ENCODE data around the gene MCEMP1. TPM values are rescaled to one million over a fixed set of nuclear protein-coding genes. Genes with fewer than 3 reads are reported as not detected.

Gene MCEMP1
- total and polyA plus RNA-seq, 2 of the 13 experiments (the other 11 are each of a cell fraction or from before 2014, with no cell fraction given) = not detected

DNA sequence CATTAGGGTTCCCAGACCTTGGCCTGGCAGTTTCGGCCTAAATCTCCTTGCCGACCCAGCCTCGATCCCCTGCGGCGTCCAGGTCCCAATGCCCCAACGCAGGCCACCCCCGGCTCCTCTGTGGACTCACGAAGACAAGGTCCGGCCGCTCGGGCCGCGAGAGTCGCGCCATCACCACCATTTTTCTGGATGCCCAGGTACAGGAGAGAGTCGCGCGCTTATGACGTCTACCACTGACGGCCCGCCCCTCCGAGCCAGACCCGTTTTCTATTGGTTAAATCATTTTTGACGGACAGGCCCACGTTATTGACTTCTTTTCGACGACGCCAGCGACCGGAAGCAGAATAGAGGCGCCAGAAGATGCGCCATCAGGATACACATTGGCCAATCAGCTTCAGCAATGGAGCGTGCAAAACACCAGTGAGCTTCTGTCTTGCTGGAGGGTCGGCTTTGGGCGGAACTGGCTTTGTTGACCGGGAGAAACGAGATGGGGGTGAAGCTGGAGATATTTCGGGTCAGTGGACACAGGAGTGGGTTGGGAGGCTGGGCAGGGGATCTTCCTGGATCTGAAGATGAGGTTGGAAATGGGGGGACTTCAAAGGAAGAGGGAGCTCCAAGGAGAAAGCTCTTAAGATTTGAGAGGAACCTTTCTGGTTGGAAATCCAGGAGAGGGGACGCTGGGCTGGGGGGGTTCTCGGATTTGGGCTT is 47.4 kb upstream of the MCEMP1 start, which contains the start of the genes PET100 and XAB2 (continued):
- TF ChIP-seq, protein P1, sequence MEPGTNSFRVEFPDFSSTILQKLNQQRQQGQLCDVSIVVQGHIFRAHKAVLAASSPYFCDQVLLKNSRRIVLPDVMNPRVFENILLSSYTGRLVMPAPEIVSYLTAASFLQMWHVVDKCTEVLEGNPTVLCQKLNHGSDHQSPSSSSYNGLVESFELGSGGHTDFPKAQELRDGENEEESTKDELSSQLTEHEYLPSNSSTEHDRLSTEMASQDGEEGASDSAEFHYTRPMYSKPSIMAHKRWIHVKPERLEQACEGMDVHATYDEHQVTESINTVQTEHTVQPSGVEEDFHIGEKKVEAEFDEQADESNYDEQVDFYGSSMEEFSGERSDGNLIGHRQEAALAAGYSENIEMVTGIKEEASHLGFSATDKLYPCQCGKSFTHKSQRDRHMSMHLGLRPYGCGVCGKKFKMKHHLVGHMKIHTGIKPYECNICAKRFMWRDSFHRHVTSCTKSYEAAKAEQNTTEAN (CRISPR knock-in tag; conservative IDR thresholded peaks at IDR 0.05) = no peak
- TF ChIP-seq, protein P2, sequence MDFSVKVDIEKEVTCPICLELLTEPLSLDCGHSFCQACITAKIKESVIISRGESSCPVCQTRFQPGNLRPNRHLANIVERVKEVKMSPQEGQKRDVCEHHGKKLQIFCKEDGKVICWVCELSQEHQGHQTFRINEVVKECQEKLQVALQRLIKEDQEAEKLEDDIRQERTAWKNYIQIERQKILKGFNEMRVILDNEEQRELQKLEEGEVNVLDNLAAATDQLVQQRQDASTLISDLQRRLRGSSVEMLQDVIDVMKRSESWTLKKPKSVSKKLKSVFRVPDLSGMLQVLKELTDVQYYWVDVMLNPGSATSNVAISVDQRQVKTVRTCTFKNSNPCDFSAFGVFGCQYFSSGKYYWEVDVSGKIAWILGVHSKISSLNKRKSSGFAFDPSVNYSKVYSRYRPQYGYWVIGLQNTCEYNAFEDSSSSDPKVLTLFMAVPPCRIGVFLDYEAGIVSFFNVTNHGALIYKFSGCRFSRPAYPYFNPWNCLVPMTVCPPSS (IDR thresholded peaks at IDR 0.05) = no peak
- TF ChIP-seq FLYWCH1 (CRISPR knock-in tag; IDR thresholded peaks at IDR 0.05) (no peak), ATRX (CRISPR knock-in tag; IDR thresholded peaks at IDR 0.05; ENCODE audit: borderline replicate concordance) (no peak), ZNF567 (CRISPR knock-in tag; IDR thresholded peaks at IDR 0.05; ENCODE audit: borderline replicate concordance) (no peak), ZBTB1 (CRISPR knock-in tag; IDR thresholded peaks at IDR 0.05; ENCODE audit: borderline replicate concordance) (no peak), ELF4 (CRISPR knock-in tag; IDR thresholded peaks at IDR 0.05; ENCODE audit: borderline replicate concordance) (peak; percentile 95; the same call in 1 of the 2 replicates), THYN1 (CRISPR knock-in tag; IDR thresholded peaks at IDR 0.05; ENCODE audit: borderline replicate concordance, low read depth) (no peak), CHD2 (IDR thresholded peaks at IDR 0.05; ENCODE audit: low read depth, low read length) (no peak; the same call in 1 of the 2 replicates), ZNF331 (CRISPR knock-in tag; IDR thresholded peaks at IDR 0.05) (peak; percentile 13; the same call in 1 of the 2 replicates), ZFP37 (CRISPR knock-in tag; IDR thresholded peaks at IDR 0.05; ENCODE audit: borderline replicate concordance) (no peak), NONO (IDR thresholded peaks at IDR 0.05) (no peak), NONO (CRISPR knock-in tag; conservative IDR thresholded peaks at IDR 0.05) (no peak), ZNF713 (CRISPR knock-in tag; IDR thresholded peaks at IDR 0.05) (no peak), IRX3 (CRISPR knock-in tag; IDR thresholded peaks at IDR 0.05; ENCODE audit: borderline replicate concordance, low read depth) (no peak)
- TF ChIP-seq, protein P3, sequence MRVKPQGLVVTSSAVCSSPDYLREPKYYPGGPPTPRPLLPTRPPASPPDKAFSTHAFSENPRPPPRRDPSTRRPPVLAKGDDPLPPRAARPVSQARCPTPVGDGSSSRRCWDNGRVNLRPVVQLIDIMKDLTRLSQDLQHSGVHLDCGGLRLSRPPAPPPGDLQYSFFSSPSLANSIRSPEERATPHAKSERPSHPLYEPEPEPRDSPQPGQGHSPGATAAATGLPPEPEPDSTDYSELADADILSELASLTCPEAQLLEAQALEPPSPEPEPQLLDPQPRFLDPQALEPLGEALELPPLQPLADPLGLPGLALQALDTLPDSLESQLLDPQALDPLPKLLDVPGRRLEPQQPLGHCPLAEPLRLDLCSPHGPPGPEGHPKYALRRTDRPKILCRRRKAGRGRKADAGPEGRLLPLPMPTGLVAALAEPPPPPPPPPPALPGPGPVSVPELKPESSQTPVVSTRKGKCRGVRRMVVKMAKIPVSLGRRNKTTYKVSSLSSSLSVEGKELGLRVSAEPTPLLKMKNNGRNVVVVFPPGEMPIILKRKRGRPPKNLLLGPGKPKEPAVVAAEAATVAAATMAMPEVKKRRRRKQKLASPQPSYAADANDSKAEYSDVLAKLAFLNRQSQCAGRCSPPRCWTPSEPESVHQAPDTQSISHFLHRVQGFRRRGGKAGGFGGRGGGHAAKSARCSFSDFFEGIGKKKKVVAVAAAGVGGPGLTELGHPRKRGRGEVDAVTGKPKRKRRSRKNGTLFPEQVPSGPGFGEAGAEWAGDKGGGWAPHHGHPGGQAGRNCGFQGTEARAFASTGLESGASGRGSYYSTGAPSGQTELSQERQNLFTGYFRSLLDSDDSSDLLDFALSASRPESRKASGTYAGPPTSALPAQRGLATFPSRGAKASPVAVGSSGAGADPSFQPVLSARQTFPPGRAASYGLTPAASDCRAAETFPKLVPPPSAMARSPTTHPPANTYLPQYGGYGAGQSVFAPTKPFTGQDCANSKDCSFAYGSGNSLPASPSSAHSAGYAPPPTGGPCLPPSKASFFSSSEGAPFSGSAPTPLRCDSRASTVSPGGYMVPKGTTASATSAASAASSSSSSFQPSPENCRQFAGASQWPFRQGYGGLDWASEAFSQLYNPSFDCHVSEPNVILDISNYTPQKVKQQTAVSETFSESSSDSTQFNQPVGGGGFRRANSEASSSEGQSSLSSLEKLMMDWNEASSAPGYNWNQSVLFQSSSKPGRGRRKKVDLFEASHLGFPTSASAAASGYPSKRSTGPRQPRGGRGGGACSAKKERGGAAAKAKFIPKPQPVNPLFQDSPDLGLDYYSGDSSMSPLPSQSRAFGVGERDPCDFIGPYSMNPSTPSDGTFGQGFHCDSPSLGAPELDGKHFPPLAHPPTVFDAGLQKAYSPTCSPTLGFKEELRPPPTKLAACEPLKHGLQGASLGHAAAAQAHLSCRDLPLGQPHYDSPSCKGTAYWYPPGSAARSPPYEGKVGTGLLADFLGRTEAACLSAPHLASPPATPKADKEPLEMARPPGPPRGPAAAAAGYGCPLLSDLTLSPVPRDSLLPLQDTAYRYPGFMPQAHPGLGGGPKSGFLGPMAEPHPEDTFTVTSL (CRISPR knock-in tag; IDR thresholded peaks at IDR 0.05; ENCODE audit: borderline replicate concordance) = no peak
- TF ChIP-seq, protein P4, sequence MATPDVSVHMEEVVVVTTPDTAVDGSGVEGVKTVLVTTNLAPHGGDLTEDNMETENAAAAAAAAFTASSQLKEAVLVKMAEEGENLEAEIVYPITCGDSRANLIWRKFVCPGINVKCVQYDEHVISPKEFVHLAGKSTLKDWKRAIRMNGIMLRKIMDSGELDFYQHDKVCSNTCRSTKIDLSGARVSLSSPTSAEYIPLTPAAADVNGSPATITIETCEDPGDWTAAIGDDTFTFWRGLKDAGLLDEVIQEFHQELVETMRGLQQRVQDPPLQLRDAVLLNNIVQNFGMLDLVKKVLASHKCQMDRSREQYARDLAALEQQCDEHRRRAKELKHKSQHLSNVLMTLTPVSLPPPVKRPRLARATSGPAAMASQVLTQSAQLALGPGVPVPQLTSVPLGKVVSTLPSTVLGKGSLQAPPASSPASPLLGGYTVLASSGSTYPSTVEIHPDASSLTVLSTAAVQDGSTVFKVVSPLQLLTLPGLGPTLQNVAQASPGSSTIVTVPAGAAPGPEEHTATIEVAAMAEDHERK (CRISPR knock-in tag; IDR thresholded peaks at IDR 0.05; ENCODE audit: low read depth) = peak; percentile 49; the same call in 1 of the 2 replicates

Data from HepG2 (cell line).